Inflammatory macrophage treated with lipopolysaccharide for 1 hour (primary cell): ENCODE measurements around the gene SOHLH1.

ENCODE experiments used
- DNase-seq, 2 donors: peaks; one replicate each; pipeline ENCODE4 v3.0.0-alpha.2; 2020 to 2022

Gene SOHLH1

GRCh38 chr9:135728436-135729110 is 29.3 kb upstream of the SOHLH1 start:
- peak in 1 of 2 donors; percentile 1 for DNase-seq

DNA sequence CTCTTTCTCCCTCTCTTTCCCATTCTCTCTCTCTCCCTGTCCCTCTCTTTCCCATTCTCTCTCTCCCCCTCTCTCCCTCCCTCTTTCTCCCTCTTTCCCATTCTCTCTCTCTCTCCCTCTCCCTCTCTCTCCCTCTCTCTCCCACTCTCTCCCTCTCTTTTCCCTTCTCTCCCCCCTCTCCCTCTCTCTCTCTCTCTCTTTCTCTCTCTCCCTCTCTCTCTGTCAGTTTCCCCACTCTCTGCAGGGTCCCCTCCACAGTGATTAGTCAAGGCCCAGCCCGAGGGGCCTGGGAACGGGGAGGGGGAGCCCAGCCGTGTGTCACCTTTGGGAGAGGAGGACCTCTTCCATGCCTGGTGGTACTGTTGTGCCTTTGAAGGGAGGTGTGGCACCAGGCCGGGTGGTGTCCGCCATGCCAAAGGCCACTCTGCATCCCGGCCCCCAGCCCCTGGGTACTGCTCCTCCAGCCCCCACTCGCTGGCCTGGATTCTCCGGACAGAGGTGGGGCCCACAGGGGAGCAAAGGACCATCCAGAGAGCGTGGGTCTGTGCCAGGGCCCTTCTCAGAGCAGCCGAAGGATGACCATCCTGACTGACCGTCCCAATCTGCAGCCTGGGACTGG is 28.1 kb upstream of the SOHLH1 start:
- no peak for DNase-seq

DNA sequence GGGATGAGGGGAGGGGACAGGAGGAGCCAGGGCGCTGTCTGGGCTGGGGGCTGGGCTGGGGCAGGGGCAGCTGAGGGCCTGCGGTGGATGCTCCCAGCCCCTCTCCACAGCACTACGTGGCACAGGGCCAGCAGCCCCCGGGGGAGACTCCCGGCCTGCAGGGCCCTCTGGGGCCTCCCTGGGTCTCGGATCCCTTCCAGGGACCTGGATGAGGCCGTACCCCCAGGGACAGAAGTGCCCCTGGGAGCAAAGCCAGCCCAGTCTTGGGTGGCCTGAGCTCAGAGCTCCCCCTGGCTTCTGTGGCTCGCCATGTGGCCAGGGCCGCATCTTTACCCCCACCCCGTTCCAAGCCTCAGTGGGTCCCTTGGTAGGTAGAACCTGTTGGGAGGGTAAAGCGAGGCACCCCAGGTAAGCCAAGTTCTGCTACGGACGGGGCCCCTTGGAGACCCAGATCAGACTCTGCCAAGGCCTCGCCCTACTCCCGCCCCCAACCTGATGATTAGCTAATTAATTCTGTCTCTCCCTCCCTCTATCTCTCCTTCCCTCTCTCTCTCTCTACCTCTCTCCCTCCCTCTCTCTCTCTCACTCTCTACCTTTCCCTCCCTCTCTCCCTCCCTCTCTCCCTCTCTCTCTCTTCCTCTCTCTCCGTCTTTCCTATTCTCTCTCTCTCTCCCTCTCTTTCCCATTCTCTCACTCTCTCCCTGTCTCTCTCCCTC is 27.0 kb upstream of the SOHLH1 start:
- DNase-seq = no peak

- DNase-seq = no peak
Measured at GRCh38 chr9:135724186-135724787, 25.0 kb upstream of the SOHLH1 start.

GRCh38 chr9:135722365-135722764 is 23.1 kb upstream of the SOHLH1 start:
- no peak for DNase-seq

DNA sequence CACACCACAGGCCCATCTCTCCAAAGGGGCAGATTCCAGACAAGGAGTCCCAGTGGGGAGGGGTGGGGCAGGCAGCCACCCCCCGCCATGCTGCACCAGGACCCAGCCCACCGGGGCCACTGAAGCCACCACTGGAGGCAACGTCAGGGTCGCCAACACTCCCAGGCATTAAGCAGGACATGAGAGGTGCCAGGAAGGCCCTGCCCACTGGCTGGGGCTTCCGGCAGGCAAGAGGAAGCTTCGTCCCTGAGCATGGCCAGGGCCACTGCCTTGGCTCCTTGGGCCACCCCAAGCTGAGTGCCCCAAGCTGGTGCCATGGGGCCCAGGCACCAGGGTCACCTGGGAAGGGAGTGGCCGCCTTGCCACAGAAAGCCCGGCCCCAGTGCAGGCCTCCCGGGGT is 20.2 kb upstream of the SOHLH1 start:
- DNase-seq = no peak

GRCh38 chr9:135718616-135719015 is 19.3 kb upstream of the SOHLH1 start:
- DNase-seq = peak; percentile 37 to 65

DNA sequence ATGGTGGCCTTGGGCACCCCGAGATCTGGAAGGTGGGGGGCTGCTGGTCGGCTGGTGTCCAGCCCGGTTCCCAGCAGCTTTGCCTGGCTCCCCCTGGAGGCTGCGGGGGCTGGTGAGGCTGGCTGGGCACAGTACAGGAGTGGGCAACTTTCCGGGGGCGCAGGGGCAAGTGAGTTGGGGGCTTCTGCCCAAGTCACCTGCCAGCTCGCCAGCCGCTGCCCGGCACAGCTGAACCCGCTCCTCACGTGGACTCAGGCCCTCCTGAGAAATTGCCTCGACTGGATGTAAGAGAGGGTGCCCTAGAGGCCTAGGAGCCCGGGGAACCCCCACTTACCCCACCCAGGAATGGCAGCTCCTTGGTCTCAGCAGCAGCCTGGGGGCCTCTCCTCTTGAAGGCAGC is 18.1 kb upstream of the SOHLH1 start:
- DNase-seq = no peak

DNA sequence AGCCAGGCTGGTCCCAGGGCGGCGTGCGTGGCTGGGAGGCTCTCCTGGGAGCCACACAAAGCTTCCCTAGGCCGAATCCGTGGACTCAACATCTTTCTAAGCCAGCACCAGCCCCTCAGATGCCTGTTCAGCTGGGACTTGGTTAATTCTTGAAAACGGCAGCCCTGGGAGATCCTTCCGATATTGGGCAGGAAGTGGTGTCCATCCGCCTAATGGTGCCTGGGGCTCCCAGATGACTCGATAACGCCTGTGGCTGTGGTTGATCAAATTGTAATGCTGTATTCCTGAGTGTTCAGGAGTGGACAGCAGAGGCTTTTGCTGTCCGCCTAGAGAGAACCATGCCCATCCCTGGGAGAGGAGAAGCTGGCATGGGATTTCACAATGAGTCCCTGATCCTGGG is 16.8 kb upstream of the SOHLH1 start:
- DNase-seq = no peak

GRCh38 chr9:135715056-135715595 is 15.8 kb upstream of the SOHLH1 start:
- DNase-seq = no peak

GRCh38 chr9:135714242-135715055 is 15.2 kb upstream of the SOHLH1 start:
- DNase-seq = no peak

GRCh38 chr9:135712613-135713295 is 13.5 kb upstream of the SOHLH1 start:
- no peak for DNase-seq

GRCh38 chr9:135711881-135712280 is 12.6 kb upstream of the SOHLH1 start:
- DNase-seq = no peak

DNA sequence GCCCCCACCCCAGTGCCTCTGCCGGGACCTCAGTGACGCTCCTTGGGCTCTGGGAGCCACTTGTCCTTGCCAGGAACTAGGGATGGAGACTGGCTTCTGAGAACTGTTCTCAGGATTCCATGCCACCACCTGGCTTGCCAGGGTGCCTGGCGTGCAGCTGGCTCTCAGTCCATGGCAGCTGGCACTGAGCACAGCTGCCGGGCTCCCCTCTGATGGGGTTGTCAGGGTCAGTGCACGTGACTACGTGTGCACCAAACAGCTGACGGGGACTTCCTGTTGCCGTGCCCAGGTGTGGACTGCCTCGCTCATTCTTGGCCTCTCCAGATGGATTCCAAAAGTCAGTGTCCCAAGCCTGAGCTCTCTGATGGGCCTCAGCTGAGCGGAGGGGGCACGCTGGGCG is 12.1 kb upstream of the SOHLH1 start:
- DNase-seq = no peak

DNA sequence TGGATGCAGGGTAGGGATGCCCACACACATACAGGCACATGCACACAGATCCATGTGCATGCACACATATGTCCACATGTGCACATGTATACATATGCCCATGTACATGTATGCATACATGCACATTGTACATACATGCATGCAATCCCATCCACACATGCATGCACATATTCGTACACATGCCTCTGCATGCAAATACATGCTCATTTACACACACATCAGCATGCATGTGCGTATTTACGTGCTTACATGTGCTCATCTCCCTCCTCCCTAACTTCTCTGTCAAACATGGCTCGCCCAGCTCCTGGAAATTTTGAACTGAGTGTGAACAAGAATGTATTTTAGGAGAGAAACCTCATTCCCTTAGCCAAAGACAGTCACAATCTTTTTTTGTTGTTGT is 8.9 kb upstream of the SOHLH1 start:
- DNase-seq = no peak

- no peak for DNase-seq
Measured at GRCh38 chr9:135707252-135708138, 8.2 kb upstream of the SOHLH1 start.

DNA sequence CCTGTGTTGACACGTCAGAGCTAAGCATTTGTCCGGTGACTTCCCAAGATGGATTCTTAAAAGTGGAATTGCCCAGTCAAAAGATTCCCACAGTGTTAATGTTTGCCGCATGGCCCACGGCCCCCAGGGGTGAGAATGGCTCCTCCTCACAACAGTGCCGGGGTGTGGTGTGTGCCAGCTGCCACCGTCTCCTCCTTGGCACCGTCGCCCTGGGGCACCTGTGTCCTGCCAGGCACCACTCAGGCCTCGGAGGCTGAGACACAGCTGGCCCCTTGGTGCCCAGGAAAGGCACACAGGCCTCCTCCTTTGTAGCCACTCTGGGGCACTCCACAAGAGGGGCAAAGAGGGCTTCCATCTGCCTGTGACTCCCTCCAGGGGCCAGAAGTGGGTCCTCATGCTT is 7.0 kb upstream of the SOHLH1 start:
- DNase-seq = no peak

DNA sequence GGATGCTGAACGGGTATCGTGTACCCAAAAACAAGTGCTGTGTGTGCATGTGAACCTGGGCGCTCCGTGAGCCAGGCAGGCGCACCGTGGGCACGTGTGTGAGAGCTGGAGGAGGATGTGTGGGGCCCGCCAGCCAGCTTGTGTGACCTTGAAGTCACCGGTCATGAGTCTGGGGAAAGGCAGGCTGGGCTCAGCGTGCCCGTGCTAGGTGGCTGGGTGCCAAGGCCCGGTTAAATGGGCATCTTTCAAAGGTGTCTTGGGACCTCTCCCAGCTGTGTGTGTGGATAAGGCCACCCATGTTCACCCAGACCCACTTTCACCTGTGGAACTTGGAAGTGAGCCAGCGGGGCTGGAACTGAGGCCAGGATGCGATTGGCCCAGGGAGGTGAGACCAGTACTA is 6.1 kb upstream of the SOHLH1 start:
- DNase-seq = no peak

DNA sequence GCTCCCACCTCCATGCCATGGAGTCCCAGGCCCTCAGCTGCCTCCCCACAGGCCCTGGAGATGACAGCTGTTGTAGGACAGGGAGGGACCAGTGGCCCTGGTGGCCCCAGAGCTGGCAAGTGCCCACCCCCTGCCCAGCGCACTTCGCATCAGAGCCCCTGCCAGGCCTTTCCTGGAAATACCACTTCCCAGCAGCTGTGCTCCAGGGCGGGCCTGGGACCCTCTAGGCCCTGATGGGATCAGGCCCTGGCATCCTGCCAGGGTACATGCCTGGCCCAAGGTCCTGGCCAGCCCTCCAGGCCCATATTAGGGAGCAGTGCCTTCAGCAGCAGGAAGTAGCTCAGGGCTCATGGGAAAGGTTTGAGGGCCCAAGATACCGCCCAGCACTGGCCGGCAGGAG is 5.2 kb upstream of the SOHLH1 start:
- no peak for DNase-seq

GRCh38 chr9:135703726-135704125 is 4.4 kb upstream of the SOHLH1 start:
- DNase-seq = no peak
